IPS-18a (cell line): ENCODE measurements around the gene COX5B.
"Not testable (repeated sequence)": the region's sequence is repeated elsewhere in the genome, so short reads cannot be mapped to it uniquely, and the experiment has no call there.

Experiments used
- H3K27ac ChIP-seq: one replicate; pipeline ENCODE4 v1.5.1; 2013; ENCODE audit warnings: low read length
- H3K27me3 ChIP-seq: one replicate; pipeline ENCODE4 v1.6.1; 2013; ENCODE audit warnings: mild to moderate bottlenecking, low read length; ENCODE audit not compliant: control insufficient read depth, insufficient read depth
- H3K36me3 ChIP-seq: one replicate; pipeline ENCODE4 v1.6.1; 2013; ENCODE audit warnings: low read depth, low read length; ENCODE audit not compliant: control insufficient read depth
- H3K4me1 ChIP-seq: one replicate; pipeline ENCODE4 v1.6.1; 2013; ENCODE audit warnings: low read depth, low read length; ENCODE audit not compliant: control insufficient read depth
- H3K4me3 ChIP-seq: one replicate; pipeline ENCODE4 v1.5.1; 2013; ENCODE audit warnings: low read length
- H3K9ac ChIP-seq: one replicate; pipeline ENCODE4 v1.6.1; 2013; ENCODE audit warnings: mild to moderate bottlenecking, low read length, moderate library complexity
- H3K9me3 ChIP-seq: one replicate; pipeline ENCODE4 v1.6.1; 2013; ENCODE audit warnings: low read depth, low read length; ENCODE audit not compliant: control insufficient read depth

The COX5B gene, protein sequence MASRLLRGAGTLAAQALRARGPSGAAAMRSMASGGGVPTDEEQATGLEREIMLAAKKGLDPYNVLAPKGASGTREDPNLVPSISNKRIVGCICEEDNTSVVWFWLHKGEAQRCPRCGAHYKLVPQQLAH

DNA sequence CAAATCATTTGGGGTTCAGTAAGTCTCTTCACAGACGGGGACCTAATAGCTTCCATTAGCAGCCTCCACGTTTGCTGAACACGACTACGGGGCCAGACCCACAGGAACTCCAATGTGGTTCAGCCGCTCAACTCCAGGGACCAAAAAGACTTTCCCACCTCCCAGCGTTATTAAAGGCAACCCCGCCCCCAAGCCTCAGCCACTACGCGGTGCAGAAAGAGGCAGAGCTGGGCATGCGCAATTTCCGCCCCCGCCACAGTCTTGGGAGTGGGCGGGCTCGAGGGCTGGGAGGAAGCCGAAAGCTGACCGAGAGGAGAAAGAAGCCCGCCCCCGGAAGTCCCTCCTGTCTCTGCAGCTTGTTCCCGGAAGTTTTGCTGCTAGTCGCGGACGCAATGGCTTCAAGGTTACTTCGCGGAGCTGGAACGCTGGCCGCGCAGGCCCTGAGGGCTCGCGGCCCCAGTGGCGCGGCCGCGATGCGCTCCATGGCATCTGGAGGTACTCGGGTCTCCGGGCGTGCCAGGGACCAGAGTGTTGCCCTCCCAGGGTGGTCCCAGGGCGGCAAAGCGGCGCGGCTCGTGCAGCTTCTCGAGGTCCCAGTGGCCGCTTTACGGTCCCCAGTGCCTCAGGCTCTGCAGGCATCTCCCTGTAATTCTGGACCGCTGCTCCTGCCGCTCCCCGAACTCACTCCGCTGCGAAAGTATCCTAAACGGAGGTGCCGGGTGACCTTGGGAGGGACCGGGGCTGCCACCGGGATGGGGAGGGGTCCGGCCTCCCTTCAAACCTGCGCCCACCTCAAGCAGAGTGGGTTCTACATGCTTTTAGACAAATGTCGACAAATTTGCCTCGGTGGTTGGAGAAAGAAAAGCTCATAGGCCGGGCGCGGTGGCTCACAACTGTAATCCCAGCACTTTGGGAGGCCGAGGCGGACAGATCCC lies at the start of gene COX5B:
TSS of gene COX5B (plus strand) at position 368 of the 935 bp plus-strand sequence. CDS start at position 393, 25 bp downstream.
- peak within 1 kb of the TSS; percentile 63 for H3K27ac ChIP-seq
- no peaks in the 10 kb centered on the region for H3K9me3 ChIP-seq
- peaks cover 21% of the 10 kb centered on the region for H3K36me3 ChIP-seq
- H3K27me3 ChIP-seq, result no peaks in the 10 kb centered on the region
- H3K4me1 ChIP-seq, result peaks cover 4% of the 10 kb centered on the region
- H3K4me3 ChIP-seq, result peak within 1 kb of the TSS; percentile 94
- H3K9ac ChIP-seq, result peak within 1 kb of the TSS; percentile 67

DNA sequence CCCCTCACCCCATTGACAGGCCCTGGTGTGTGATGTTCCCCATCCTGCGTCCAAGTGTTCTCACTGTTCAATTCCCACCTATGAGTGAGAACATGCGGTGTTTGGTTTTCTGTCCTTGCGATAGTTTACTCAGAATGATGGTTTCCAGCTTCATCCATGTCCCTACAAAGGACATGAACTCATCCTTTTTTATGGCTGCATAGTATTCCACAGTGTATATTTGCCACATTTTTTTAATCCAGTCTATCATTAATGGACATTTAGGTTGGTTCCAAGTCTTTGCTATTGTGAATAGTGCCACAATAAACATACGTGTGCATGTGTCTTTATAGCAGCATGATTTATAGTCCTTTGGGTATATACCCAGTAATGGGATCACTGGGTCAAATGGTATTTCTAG lies 49.7 kb upstream of the COX5B start:
- H3K4me1 ChIP-seq, H3K36me3 ChIP-seq, H3K9ac ChIP-seq, H3K27ac ChIP-seq, H3K27me3 ChIP-seq, H3K4me3 ChIP-seq, H3K9me3 ChIP-seq: not testable (repeated sequence)

DNA sequence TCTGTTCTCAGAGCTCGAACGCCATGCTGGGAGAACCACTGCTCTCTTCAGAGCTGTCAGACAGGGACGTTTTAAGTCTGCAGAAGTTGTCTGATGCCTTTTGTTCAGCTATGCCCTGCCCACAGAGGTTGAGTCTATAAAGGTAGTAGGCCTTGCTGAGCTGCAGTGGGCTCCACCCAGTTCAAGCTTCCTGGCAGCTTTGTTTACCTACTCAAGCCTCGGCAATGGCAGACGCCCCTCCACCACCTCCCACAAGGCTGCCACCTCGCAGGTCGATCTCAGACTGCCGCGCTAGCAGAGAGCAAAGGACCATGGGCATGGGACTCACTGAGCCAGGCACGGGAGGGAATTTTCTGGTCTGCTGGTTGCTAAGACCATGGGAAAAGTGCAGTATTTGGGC lies 44.3 kb upstream of the COX5B start:
- H3K9me3 ChIP-seq, H3K9ac ChIP-seq, H3K4me3 ChIP-seq, H3K27ac ChIP-seq, H3K27me3 ChIP-seq, H3K36me3 ChIP-seq, H3K4me1 ChIP-seq: not testable (repeated sequence)

DNA sequence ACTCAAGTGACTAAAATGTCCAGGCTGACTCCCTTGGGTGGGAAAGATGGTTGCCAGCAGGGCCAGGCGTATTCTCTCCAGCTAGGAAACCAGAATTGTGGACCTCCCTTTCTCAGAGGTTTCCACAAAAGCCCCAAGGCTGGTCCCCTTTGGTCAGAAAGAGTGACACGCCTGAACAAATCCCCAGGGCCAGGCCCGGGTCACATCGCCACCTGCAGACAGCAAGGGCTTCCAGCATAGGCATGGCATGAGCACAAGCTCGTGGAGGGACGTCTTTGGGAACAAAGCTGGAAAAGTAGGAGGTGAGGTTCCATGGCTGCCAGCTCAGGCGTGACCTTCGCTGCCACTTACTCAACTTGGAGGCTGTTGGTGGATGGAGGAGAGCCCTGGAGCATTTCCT lies 40.8 kb upstream of the COX5B start:
- not testable (repeated sequence) for H3K4me1 ChIP-seq, H3K27ac ChIP-seq, H3K4me3 ChIP-seq, H3K36me3 ChIP-seq, H3K27me3 ChIP-seq, H3K9ac ChIP-seq, H3K9me3 ChIP-seq

DNA sequence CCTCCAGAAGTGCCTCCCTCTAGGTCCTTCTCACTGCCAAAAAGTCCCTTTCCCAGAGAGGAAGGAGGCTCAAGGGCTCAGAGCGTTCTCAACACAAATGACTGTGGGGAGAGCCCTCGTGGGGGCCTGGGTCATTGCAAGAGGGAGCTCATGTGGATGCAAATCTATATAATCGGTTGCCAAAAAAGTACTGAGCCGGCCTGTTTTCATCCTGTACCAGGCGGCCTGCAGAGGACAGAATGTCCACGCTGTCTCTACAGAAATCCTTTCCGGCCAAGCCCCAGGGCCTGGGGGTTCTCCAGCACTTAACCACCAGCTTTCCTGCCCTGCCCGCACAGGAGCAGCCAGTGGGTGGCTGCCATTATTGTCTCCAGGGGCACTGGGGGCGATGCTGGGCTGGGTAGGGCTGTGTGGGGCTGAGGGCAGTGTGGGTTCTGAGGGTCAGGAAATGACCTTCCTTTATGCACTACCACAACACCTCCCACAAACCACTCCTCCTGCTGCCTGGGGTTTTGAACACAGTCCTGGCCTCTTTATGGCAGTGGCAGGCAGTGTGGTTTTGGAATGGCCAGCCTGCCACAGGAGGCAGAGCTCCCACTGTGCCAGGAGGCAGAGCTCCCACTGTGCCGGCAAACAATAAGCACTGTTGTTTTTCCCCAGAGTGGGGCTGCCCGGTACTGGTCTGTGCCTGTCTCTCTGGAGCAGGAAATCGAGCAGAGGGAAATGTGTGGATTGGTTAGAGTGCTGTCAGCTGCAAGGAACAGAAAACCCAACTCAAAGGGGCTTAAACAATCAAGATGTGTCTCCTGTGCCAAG lies 40.1 kb upstream of the COX5B start:
- H3K4me3 ChIP-seq, H3K4me1 ChIP-seq, H3K9me3 ChIP-seq, H3K36me3 ChIP-seq, H3K9ac ChIP-seq, H3K27ac ChIP-seq, H3K27me3 ChIP-seq: not testable (repeated sequence)

DNA sequence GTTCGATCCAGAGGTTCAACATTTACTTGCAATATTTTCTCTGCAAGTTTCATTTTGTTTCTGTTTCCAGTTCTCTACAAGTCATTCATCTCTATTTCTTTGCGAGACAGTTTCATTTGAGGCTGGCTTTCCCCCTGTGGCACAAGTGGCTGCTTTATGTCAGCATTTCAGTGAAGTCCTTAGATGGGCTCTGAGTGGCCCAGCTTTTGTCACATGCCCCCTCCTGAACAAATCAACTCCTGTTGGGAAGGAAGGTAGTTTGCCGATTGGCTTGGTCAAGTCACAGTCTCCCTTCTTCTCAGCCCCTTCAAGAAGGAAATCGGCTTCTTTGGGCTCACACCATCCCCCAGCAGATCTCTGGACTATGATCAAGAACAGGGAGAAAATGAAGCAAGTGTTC lies 37.1 kb upstream of the COX5B start:
- not testable (repeated sequence) for H3K9ac ChIP-seq, H3K27ac ChIP-seq, H3K4me1 ChIP-seq

DNA sequence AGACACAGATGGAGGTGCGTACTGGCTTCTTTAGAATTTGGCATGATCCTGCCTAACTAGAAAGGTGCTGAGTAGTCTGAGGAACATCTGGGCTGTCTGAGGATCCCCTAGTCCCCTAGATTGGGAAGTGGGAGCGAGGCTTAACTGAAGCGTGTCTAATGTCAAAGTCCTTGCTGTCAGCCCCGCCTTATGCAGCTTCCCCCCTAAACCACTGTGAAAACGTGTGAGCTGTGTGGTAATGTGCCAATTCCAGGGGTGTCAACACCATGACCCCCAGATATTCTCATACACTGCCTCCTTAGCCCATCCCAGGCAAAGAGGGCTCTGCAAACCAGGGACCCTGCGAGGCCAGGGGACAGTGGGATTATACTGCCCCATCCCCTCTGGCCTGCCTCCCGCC lies 34.0 kb upstream of the COX5B start:
- not testable (repeated sequence) for H3K36me3 ChIP-seq, H3K4me3 ChIP-seq, H3K27me3 ChIP-seq, H3K9me3 ChIP-seq, H3K9ac ChIP-seq, H3K27ac ChIP-seq, H3K4me1 ChIP-seq

More for the DNA sequence above, 37.1 kb upstream of the COX5B start:
- not testable (repeated sequence) for H3K27me3 ChIP-seq, H3K9me3 ChIP-seq, H3K36me3 ChIP-seq, H3K4me3 ChIP-seq

DNA sequence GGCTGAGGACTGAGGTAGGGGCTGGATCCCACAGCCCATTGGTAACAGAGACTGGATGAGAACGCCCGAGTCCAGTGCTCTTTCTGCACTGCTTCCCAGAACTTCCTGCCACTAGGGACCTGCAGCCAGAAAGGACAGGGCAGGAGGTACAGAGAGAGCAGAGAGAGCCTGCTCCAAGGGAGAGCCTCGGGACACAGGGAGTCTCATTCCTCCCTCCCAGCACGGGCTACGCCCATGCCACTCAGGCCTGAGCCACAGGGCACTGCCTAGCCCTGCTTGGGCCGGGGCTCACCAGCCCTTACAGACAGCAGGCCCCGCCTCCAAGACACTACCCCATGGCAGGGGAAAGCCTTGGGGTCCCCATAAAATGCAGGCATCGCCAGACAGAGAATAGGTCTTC lies 30.1 kb upstream of the COX5B start:
- H3K4me3 ChIP-seq, H3K9ac ChIP-seq, H3K27me3 ChIP-seq, H3K36me3 ChIP-seq, H3K4me1 ChIP-seq, H3K27ac ChIP-seq, H3K9me3 ChIP-seq: not testable (repeated sequence)

DNA sequence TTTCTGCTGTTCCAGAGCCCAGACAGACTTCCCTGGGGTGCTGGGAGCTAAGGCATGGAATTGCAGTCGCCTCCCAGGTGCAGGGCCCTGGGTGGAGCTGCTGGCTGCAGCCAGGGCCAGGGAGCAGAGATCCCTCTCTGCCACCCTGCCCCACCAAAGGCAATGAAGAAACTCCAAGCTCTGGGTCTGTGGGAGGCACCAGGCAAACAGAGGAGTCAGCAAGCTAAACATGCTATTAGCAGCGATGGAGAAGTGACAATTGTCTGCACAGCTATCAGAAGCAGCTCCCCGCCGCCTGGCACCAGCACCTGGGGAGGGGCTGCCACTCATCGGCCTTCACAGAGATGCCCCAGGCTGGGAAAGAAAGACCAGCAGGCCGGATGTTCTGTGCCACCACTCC lies 28.0 kb upstream of the COX5B start:
- Histone ChIP-seq H3K4me3 (no peak overlapping the region), H3K4me1 (no peaks in the 10 kb centered on the region), H3K27me3 (no peaks in the 10 kb centered on the region), H3K27ac (no peak overlapping the region), H3K9ac (no peak overlapping the region), H3K9me3 (no peaks in the 10 kb centered on the region), H3K36me3 (no peaks in the 10 kb centered on the region)

DNA sequence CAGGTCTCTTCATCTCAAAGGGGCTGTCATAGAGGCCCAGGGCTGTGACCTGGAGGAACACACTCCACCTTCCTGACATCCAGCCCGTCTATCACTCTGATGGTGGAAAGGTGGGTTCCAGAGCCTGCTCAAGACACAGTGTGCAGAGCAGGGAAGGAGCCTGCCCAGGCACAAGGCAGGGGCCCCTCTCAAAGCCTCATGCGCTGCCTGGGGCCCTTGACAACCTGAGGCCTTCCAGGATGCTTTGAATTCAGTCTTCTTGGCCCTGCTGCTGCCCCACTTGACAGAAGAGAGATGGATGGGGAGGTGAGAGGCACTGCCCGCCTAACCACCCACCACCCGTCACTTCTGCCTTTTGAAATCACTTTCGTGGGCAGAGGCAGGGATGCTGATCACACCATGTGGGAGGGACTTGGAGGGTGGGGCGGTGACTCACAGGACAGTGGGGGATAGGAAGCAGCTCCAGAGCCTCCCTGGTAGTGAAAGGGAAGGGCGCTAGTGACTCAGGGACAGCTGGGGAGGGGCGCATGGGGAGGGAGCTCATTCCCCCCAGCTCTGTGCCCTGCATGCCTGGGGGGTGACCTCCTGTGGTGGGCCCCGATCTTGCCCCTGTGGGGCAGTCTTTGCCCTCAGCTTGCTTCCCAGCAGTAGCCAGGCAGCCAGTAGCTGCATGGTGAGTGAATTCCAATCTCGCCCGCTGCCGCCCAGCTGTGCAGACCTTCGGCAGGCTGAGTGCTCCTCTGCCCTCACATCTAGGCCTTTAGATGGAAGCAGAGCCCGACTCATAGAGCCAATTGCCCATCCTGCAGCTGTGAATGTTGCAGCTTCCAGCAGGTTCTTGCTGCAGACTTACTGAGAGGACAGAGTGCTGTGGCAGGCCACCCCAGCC lies 26.7 kb upstream of the COX5B start:
- H3K27ac ChIP-seq, H3K9me3 ChIP-seq, H3K4me1 ChIP-seq, H3K36me3 ChIP-seq, H3K4me3 ChIP-seq, H3K27me3 ChIP-seq, H3K9ac ChIP-seq: not testable (repeated sequence)

DNA sequence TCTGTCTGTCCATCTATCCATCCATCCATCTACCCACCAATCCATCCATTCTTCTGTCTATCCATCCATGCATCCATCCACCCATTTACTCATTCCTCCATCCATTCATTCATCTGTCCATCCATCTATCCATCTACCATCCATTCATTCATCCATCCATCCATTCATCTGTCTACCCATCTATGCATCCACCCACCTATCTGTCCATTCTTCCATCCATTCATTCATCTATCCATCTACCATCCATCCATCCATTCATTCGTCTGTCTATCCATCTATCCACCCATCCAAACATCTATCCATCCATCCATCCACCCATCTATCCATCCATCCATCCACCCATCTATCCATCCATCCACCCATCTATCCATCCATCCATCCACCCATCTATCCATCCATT lies 25.4 kb upstream of the COX5B start:
- H3K9ac ChIP-seq, H3K27me3 ChIP-seq, H3K9me3 ChIP-seq, H3K4me3 ChIP-seq, H3K27ac ChIP-seq, H3K36me3 ChIP-seq, H3K4me1 ChIP-seq: not testable (repeated sequence)
